MV-4-11 (cell line): ENCODE results near the gene EGFL6.

ENCODE experiments used
- DNase-seq: peaks from one replicate; lab custom pipeline; 2025; lab: John Stamatoyannopoulos, UW

The EGFL6 gene, protein sequence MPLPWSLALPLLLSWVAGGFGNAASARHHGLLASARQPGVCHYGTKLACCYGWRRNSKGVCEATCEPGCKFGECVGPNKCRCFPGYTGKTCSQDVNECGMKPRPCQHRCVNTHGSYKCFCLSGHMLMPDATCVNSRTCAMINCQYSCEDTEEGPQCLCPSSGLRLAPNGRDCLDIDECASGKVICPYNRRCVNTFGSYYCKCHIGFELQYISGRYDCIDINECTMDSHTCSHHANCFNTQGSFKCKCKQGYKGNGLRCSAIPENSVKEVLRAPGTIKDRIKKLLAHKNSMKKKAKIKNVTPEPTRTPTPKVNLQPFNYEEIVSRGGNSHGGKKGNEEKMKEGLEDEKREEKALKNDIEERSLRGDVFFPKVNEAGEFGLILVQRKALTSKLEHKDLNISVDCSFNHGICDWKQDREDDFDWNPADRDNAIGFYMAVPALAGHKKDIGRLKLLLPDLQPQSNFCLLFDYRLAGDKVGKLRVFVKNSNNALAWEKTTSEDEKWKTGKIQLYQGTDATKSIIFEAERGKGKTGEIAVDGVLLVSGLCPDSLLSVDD

DNA sequence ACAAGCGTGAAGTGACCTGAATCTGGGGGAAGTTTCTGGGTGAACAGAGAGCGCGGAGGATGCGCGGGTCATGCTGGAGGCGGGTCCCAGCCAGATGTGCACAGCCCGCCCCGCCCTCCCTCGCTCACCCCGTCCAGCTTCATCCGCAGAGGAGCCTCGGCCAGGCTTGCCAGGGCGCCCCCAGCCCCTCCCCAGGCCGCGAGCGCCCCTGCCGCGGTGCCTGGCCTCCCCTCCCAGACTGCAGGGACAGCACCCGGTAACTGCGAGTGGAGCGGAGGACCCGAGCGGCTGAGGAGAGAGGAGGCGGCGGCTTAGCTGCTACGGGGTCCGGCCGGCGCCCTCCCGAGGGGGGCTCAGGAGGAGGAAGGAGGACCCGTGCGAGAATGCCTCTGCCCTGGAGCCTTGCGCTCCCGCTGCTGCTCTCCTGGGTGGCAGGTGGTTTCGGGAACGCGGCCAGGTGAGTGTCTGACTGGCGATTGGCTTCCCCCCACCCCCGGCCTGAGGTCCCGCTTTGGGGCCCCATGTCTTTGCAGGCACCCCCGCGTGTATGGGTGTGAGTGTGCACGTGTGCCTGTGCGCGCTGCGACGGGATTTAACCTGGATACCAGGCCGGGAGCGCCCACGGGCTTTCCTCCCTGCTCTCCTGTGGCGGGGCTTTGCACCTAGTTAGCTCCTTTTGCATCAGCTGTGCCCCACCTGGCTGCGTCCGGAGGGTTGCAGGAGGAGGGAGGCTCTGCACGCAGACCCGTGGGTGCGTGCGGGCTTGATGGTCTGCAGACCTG, at the start of gene EGFL6:
TSS of gene EGFL6 (plus strand) at position 123 of the 782 bp plus-strand sequence. CDS start at position 384, 261 bp downstream.
- DNase-seq = no peak

DNA sequence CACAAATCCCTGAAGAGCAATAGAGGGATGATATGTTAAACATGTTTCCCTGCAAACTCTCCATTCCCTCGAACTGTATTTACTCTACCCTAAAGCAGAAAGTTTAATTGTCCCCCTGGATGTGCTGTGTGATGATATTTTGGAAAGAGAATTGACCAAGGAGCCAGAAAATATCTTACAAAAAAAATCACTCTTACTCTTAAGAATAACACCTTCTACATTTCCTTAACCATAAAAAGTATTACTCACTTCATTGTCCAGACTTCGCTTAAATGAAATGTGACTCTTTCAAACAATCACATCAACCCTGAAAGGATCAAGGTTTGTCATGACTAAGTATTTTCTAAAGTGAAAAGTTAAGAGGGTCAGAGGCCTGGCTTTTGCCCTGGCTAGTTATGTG, 49.0 kb upstream of the EGFL6 start:
- DNase-seq = no peak

DNA sequence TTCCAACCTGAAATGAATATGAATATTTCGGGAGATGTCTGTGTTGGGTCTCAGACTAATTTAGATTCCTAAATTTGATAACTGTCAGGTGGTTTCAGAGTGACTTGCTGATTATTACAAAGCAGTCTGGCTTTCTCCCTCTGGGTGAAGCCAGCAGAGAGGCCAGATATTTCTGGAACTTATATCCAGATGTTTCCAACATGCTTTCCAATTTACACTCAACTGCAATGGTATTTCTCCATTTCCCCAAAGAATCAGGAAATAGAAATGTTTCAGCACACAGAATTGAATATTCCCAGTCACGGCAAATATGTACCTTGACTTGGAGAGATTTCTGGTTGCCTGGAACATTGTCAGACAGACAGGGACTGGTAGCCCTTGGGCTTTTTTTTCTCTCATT, 48.5 kb upstream of the EGFL6 start:
- no peak for DNase-seq

DNA sequence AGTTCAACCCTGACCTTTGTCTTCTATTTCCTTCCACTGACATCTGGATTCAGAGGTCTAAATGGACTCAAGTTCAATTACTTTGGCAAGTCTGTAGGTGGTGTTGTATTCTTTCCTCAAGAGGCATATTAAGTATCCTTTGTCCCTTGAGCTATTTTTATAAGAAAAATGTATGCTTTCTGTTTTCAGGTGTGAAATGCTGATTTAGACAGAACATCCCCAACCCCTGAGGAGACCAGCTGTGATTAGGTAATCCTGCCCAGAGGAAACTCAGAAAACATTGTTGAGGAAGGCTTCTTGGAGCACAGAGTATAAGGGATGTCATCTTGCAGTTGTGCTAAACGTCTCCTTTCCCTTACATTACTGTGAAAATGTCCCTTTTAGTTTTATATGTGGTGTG, 46.6 kb upstream of the EGFL6 start:
- no peak for DNase-seq

DNA sequence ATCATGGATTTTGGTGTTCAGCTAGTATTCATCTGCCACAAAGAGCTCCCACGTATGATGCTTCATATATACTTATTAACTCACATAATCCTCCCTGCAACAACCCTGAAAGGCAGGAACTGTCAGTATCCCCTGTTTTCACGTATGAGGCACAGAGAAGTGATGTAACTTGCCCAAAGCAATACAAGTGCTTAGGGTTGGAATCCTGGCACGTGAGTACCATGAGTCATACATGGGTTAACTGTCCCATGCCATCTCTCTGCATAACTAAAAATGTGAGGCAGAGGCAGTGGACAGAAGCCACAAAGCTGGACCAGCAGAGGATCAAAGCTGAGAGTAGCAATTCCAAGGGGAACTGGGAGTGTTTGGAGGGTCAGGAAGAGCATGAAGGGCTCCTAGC, 35.7 kb upstream of the EGFL6 start:
- peak; percentile 69 for DNase-seq

DNA sequence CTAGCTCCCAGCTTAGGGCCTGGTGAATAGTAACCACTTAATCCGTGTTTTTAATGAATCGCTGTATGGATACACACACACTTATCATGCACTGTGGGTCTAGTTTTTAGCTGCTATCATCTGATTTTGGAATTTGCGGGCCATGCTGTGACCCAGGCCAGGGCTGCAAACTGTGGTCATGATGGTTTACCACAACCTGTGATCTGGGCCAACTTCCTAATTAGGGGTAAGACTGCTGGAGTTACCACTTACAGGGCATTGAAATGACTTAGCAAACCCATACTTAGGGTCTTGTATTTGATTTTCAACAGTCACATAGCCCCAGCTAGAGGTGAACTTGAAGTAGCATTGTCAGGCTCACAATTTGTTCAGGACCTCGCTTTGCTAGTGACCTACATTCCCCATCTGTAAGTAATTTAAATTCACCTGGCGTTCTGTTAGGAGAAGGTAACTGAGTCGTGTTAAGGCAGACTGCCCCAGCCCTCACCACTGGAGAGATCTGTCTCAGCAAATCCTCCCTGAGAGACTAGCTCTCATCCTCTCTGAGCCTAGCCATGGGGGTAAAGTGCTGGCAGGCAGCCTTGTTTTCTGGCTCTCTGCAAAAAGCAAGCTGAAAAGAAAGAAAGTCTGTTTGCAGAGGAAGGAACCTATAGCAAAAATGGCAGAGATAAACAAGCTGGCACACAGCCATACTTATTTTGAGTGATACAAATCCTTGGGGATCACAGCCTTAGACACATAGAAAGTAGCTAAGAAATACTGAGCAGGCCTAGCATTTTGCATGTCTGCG, 33.8 kb upstream of the EGFL6 start:
- peak; percentile 9 for DNase-seq

DNA sequence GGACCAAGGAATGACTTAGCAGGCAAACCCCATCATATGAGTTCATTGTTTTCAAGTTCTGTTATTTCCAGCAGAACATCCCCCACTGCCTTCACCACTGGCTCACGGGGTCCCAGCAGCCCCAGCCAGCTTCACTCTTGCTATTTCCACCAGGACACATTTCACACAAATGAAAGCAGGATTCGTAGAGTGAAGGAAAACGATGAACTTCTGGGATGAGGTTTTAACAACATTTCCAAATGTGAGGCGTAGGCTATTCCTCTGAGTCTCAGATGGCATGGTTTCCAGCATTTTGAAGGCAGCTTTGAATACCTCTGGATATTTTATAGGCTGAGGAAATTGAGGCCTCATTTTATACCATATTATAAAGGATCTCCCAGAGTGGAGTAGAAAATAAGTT, 32.9 kb upstream of the EGFL6 start:
- DNase-seq = no peak

DNA sequence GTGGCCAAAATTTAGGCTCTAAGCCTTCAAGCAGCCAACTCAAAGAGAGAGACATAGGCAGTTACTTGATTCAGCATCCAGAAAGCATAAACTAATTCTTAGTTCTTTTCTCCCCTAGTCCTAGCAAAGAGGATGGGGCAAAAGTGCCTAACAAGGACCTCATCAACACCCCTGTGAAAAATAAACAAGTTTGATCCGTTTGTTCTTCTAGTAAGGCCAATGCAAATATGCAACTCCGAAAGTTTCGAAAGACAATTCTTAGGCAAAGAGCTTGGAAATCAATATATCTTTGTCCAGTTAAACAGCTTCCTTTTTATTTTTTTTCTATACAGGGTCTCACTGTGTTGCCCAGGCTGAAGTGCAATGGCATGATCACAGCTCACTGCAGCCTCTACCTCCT, 31.0 kb upstream of the EGFL6 start:
- no peak for DNase-seq

DNA sequence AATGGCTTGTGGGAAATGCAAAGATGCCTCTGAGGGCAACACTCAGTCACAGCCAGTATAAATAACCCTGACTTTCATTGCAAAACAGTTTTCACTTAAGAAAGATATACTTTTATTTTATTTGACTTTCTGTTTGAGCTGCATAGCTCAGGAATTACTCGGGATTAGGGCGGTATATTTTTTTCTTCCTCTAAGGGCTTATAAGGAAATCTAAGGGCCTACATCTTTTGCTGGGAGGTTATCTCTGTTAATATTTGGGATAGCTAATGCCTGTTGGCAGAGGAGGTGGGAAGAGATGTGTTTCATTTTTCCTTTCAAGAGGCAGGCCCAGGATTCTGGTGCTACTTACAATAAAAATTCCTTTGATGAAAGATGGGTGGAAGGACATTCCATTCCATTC, 28.8 kb upstream of the EGFL6 start:
- no peak for DNase-seq

DNA sequence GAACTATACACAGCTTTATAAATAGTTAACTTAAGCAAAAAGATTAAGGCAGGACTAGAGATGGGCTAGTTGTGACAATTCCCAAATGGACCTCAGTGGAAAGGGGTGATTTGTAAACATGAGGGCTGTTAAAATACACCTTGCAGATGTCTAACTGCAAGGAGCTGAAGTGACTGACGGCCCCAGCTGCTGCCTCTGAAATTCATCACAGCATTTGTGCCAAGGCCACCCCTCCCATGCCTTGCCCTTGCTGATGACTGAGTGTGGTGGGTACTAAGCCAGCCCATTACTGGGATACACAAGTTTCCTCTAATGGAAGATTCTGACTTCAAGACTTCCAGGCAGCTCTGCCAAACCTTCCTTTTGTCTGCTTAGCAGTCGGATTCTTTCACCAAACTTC, 23.7 kb upstream of the EGFL6 start:
- no peak for DNase-seq

DNA sequence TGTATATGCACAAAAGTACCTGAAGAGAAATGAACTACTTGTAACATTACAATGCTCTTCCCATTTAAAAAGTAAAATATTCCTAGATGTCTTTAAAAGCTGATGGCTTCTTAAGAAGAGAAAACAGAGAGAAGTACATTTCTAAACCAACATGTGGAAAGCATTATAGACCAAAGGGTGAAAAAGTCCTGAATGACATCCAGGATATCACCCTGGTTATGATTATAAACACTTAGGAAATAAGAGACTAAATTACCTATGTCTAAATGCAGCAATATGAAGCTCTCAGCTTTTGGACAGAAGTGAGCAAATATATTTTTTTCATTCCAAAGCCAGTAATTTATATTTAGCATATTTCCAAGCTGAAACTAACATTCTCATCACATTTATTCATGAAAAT, 21.7 kb upstream of the EGFL6 start:
- DNase-seq = no peak

DNA sequence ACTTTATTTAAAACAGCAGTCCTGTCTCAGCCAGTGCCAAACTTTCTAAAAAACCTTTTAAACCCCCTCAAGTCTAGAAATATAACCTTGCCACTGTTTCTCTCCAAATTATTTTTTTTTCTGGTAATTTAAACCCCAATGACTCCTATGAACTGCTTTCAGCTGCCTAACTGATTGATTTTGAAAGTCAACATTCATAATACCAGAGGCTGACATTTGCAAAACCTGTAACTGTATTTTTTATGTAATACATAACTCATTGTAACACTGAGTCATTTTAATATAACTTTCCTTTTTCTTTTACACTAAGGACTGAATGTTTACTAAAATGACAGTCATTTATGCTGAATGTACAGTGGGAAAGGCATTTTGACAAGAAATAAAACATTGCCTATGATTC, 19.1 kb upstream of the EGFL6 start:
- no peak for DNase-seq

DNA sequence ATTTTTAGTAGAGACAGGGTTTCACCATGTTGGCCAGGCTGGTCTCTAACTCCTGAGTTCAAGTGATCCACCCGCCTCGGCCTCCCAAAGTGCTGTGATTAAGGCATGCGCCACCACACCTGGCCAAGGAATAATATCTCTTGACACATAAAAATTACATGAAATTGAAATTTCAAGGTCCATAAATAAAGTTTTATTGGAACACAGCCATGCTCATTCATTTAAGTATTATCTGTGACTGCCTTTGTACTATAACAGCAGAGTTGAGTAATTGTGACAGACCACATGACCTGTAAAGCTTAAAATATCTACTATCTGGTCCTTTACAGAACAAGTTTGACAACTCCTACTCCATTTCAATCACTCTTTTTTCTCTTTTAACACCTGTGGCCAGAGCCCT, 17.8 kb upstream of the EGFL6 start:
- DNase-seq = no peak

DNA sequence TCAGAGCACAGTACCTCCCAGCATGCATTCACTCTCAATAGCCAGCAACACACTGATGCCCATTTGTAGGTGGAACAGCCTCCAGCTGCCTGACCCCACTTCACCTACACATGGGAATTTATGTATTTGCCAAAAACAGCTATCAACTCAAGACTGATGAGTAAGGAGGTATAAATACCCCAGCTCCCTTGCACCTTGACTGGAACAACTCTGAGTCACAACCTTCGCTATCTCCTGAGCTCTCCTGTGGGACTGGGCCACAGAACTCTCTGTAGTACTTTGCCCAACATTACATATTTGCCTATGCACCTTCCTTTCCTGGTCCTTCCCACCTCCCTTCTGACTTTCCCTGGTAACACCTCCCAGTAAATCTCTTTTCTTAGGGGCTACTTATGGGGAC, 16.5 kb upstream of the EGFL6 start:
- no peak for DNase-seq

DNA sequence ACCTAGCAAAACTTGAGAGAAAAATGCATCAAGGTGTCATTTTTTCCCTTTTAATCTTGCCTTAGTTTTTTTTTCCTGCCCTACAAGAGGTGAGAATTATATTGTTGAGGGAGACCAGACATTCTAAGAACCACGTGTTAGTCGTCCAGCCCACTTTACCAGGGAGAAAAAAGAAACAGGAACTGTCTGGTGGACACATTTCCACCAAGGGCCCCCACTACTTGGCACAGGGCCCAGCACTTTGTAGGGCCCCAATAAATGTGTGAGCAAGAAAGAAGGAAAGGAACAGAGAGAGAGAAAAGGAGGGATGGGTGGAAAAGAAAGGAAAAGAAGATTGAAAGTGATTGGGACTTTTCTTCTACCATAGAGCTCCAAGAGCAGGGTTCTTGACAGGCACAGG, 3.9 kb upstream of the EGFL6 start:
- DNase-seq = peak; percentile 27

DNA sequence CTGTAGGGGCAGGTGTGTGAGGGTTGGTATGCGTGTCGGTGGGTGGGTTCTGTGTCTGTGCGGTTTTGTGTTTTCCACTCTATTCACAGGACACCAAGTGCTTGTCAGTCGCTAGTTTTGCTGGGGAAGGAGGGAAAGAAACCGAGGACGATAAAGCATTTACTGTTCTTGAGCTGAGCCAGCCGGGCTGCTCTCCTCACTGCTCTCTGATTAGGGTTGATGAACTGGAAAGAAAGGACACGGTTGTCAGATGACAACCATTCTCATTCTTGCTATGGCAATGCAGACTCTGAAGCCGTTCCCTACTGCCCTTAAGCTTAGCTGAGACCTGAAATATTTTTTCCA, 832 bp downstream of the EGFL6 start:
- no peak for DNase-seq

DNA sequence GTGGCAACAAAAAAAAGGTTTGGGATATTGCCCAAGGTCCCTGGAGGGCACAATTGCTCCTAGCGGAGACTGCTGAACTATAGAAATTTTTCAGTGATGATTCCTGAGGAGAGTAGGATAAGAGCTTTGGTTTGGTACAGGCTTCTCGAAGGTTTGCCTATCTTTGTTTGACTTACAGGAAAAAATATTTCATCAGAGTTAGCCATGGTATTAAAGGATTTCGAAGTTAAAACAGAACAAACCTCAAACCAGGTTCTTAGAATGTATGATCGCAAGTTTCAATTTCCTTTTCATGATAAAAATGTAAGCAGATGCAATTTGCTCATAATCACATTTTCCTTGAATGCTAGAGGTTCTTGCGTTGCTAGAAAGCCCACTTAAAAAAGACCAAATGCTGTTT, 1.7 kb downstream of the EGFL6 start:
- DNase-seq = peak; percentile 43

DNA sequence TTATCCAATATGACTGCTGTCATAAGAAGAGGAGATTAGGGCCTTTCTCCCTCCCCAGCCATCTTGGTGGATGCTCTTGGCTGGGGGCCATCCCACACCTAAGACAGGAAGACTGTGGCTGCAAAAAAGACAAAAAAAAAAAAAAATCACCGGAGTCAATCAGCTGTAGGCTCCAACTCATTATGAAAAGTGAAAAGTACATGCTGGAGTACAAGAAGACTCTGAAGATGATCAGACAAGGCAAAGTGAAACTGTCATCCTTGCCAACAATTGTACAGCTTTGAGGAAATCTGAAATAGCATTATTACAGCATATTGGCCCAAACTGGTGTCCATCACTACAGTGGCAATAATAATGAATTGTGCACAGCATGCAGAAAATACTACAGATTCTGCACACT, 5.2 kb downstream of the EGFL6 start:
- DNase-seq = no peak

DNA sequence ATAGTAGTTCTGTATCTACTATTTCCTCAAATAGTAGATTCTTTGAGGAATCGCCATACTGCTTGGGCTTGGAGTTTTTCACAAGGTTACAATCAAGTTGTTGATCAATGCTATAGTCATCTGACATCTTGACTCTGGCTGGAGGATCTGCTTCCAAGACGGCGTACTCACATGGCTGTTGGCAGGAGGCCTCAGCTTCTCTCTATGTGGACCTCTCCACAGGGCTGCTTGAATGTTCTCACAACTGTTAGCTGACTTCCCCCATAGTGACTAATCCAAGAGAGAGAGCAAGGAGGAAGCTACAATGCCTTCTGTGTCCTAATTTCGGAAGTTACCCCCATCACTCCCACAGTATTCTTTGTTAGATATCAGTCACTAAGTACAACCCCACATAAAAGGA, 10.3 kb downstream of the EGFL6 start:
- DNase-seq = peak; percentile 67

DNA sequence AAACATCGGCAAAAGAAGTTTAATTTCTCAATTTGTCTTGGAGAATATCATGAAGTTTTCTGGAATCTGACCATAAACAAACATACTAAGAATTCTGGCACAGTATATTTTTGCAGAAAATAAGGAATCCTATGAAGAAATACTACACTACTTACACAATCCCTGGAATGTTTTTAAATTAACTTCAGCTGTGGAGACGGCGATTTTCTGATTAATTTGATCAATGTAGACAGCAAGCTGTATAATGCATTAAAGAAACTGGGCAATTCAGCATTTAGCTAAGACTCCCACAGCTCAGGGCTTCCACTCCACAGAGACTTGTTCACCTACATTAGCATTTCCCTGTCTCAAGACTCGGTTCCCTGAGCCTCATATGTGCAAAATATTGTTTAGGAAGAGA, 12.2 kb downstream of the EGFL6 start:
- no peak for DNase-seq

DNA sequence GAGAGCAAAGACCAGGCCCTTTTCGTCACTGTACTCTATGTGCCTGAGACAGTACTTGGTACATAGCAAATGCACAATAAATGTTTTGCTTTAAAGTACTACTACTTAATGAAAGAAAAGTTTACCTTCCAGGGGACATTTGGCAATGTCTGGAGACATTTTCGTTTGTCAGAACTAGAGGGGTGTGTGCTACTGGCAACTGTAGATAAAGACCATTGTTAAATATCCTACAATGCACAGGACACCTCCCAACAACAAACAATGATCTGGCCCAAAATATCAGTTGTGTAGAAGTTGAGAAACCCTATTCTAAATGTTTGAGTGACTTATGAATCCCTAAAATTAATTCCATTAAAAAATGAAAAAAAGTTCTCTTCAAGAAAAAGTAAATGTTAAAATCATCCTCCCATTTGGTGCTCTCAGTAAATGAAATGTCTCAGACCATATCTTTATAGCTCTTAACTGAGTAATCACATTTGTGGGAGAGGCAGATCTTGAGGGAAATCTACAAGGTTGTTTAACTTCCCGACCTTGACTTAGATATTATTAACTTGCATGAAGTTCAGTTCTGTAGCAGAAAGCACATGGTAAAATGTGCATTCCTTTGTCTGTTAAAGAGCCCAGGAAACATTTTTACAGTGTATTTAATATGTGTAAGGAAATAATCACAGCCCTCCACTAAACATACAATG, 18.5 kb downstream of the EGFL6 start:
- DNase-seq = no peak

DNA sequence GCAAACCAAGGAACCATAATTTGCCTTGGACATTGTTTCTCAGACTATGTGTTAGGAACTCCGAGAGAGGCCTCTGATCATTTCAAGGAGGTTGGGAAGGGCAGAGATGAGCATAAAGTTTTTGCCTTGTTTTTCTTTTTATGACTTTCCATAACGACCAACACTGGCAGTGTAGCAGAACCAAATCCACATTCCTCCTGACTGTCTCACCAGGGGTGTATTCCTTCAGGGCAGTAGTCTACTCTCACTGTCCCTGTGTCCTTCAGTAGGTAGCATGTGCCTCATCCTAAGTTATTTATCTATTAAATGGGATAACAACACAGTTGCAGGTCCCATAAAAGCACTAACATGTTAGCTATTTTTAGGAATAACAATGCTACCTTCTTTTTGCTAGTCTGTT, 20.8 kb downstream of the EGFL6 start:
- no peak for DNase-seq
